HG02943 (cell line): ENCODE measurements around the gene ZNF599.

Experiments used
- ATAC-seq: cut with Tn5 transposase; IDR thresholded peaks from one replicate; pipeline ENCODE4 v1.9.1; 2021; ENCODE audit warnings: mild to moderate bottlenecking, low read depth, moderate library complexity; ENCODE audit not compliant: unreplicated experiment

ZNF599 gene

DNA sequence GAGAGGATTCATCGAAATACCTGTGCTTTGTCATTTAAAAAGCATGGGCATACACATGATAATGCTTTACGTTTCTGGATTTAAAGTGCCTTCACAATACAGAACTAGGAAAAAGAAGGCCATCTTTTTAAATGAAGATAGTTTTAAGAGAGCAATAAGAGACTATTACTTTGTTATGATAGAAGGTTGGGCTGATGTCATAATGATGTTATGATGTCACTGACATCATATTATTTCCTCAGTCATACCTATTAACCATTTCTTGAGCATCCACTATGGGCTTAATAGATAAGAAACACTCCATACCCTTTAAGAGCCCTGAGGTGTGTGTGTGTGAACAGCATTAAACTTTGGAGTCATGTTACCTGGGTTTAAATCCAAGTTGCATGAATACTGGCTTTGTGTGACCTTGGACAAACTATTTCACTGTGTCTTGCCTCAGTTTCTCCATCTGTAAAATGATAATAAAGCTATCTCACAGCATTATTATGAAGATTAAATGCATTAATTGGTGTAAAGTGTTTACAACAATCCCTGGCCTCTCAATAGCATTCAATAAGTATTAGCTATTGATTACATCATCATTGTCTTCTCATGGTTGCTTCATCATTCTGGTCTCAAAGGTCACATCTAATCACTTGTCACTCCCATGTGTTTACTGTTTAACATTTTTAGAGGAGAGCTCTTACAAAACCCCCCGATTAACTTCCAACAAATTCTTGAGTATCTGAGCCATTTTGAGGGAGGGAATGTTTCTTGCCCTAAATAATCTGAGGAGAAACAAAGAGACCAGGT is 27.9 kb downstream of the ZNF599 start:
- no peak for ATAC-seq

GRCh38 chr19:34734537-34735103 is 38.4 kb downstream of the ZNF599 start:
- ATAC-seq, result no peak

GRCh38 chr19:34733746-34734536 is 39.1 kb downstream of the ZNF599 start, which contains the start of gene ZNF181:
TSS of gene ZNF181 (plus strand) at chr19:34734243. CDS start at chr19:34735038, 795 bp downstream.
- peak; percentile 92 for ATAC-seq

DNA sequence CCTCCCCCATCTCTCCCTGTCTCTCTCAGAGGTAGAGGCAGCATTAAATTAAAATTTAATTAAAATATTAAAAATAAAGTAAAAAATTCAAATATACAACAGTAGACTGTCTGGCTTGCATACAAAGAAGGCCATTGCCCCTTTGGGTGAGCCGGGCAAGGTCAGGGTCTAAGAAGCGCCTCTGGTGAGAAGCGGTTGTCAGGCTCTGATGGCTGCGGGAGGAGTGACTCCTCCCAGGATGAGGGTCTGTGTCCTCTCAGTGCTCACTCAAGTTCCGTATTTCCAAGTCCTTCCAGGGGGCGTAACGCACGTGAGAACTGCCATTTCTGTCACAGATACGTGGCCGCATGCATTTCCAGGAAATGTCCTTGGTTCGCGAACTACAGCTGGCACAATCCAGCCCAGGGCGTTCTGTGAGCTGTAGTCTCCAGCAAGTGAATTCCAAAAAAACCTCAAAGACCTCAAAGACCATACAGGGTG is 39.7 kb downstream of the ZNF599 start:
- peak; percentile 7 for ATAC-seq

DNA sequence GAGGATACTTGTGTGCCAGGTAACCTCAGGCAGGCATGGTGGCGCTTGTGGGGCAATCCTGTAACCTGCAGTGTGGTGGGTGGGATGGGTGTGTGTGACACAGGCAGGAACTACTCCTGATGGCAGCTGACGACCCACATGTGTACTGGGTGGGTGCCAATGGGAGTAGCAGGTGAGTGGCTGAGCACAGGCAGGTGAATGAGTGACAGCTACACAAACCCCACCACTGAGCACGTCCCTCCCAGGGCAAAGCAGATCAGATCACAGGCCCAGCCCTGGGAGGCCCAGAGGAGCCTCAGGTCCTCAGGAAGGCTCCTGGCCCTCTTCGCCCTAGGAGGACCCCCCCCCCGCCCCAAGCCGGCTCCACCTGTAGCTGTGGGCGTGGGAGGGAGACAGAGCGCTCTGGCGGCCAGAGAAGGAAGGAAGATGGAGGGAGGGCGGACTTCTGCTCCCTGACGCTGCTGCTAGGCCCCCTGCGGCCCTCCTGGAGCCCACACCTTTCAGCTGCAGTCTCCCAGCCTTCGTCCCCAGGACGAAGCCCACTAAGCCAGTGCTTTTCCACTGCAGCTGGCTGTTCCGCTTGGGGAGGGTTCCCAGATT is 40.3 kb downstream of the ZNF599 start:
- ATAC-seq, result no peak

DNA sequence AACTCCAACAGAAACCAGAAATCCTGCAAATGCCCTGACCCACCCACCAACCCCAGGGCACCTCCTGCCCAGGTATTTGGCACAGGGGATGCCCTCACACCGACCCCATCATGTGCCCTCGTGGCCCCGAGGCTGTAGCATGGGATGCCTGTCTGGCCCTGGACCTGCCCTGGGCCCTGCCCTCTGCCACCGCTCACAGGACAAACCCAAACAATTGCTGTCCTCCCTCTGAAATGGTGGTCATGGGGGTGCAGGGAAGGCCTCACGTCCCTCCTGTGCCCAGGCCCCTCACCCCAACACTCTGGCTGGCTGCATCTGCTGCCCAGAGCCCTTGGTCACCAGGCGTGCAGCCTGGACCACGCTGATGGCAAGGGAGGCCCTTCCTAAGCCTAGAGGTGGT is 41.1 kb downstream of the ZNF599 start:
- no peak for ATAC-seq

GRCh38 chr19:34731019-34731829 is 41.8 kb downstream of the ZNF599 start:
- ATAC-seq, result no peak

- ATAC-seq, result no peak
Measured at GRCh38 chr19:34725400-34725799, 47.6 kb downstream of the ZNF599 start.

- no peak for ATAC-seq
Measured at GRCh38 chr19:34722353-34722752, 50.7 kb downstream of the ZNF599 start.

GRCh38 chr19:34715357-34715756 is 57.7 kb downstream of the ZNF599 start:
- no peak for ATAC-seq

GRCh38 chr19:34713262-34713637 is 59.8 kb downstream of the ZNF599 start:
- no peak for ATAC-seq

DNA sequence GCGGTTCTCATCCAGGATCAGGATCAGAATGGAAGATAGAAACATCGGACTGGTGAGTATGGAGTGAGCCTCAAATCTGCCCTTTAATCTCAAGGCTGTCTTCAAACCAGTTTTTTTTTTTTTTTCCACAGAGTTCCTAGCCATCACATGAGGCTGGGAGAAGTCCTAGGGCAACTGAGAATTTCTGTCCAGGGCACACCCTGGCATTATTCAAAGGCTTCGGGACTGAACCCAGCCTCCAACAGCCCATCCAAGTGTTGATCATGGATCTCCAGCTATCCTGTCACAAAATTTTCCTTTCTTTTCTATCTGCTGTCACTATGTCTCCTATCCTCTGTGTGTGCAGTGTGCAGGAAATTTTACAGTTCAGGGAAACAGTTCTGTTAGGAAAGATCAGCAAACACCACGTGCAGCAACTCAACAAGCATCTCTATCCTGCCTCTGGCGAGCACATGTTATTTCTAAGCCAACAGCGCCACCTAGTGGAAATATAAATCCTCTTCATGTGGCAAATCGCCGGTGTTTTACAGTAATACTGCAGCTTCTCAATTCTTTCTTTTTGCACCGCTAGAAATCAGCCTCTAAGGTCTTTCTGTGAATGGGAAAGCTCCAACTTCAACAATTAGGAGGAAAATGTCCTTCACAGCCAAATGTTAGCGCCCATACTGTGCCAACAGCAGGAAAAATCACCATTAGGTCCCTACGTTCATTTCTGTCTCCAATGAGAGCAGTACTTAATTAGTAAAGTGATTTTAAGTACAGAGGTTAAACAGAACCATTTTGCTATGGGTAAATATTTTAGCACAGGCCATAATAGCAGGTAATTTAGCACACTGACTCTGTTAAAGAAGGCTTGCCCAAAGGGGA is 60.4 kb downstream of the ZNF599 start:
- no peak for ATAC-seq

- ATAC-seq, result no peak
Measured at GRCh38 chr19:34711890-34712289, 61.1 kb downstream of the ZNF599 start.
